Iris pigment epithelial cell (primary cell): Measurements from ENCODE around the gene KIF1B.

Experiments
- DNase-seq: peaks from one replicate; pipeline ENCODE4 v3.0.0-alpha.2; 2011; ENCODE audit warnings: low read depth

KIF1B gene

GRCh38 chr1:10328180-10328963 is 118.0 kb downstream of the KIF1B start:
- DNase-seq: no peak

- no peak for DNase-seq
These were observed 127.1 kb downstream of the KIF1B start for GRCh38 chr1:10337436-10337835.

- peak; percentile 50 for DNase-seq
These were observed 127.7 kb downstream of the KIF1B start for GRCh38 chr1:10338047-10338446.

GRCh38 chr1:10338611-10339010 is 128.2 kb downstream of the KIF1B start:
- no peak for DNase-seq

GRCh38 chr1:10339036-10339567 is 128.7 kb downstream of the KIF1B start:
- no peak for DNase-seq

- peak; percentile 83 for DNase-seq
These were observed 129.4 kb downstream of the KIF1B start for GRCh38 chr1:10339815-10340214.

- DNase-seq: no peak
These were observed 130.7 kb downstream of the KIF1B start for GRCh38 chr1:10340930-10341590.

GRCh38 chr1:10347109-10347508 is 136.7 kb downstream of the KIF1B start:
- no peak for DNase-seq

GRCh38 chr1:10353282-10353681 is 142.9 kb downstream of the KIF1B start:
- no peak for DNase-seq

GRCh38 chr1:10353693-10354092 is 143.3 kb downstream of the KIF1B start:
- DNase-seq: no peak

GRCh38 chr1:10360045-10360444 is 149.7 kb downstream of the KIF1B start:
- DNase-seq: no peak

- no peak for DNase-seq
These were observed 151.1 kb downstream of the KIF1B start for GRCh38 chr1:10361515-10361914.

GRCh38 chr1:10368194-10368593 is 157.8 kb downstream of the KIF1B start:
- DNase-seq: no peak

GRCh38 chr1:10374442-10374860 is 164.1 kb downstream of the KIF1B start:
- peak; percentile 56 for DNase-seq

GRCh38 chr1:10377365-10378029 is 167.1 kb downstream of the KIF1B start:
- DNase-seq: peak; percentile 81

GRCh38 chr1:10378081-10378841 is 167.9 kb downstream of the KIF1B start:
- DNase-seq: peak; percentile 99

- no peak for DNase-seq
These were observed 168.8 kb downstream of the KIF1B start for GRCh38 chr1:10379101-10379620.

- DNase-seq: no peak
These were observed 169.3 kb downstream of the KIF1B start for GRCh38 chr1:10379676-10380075.

- peak; percentile 96 for DNase-seq
These were observed 170.4 kb downstream of the KIF1B start for GRCh38 chr1:10380594-10381275.

- no peak for DNase-seq
These were observed 173.3 kb downstream of the KIF1B start for GRCh38 chr1:10383630-10384029.

- no peak for DNase-seq
These were observed 173.8 kb downstream of the KIF1B start for GRCh38 chr1:10384219-10384618.
